ENCODE results near the gene MAP7D2. TPM values are rescaled to one million over a fixed set of nuclear protein-coding genes. Genes with fewer than 3 reads are reported as not detected.
"Not testable (repeated sequence)": the region's sequence is repeated elsewhere in the genome, so short reads cannot be mapped to it uniquely, and the experiment has no call there.

The MAP7D2 gene
- 0.22 and 0.25 TPM in 2 replicates for total RNA-seq (2012; rRNA removed)

GRCh38 chrX:20116577-20117240 lies at the start of gene MAP7D2:
Gene MAP7D2, minus strand, starts transcription at chrX:20116907. Its CDS starts 28 bp downstream, at chrX:20116879.
- Histone ChIP-seq H3K4me3 (ENCODE audit: low read length) (peak within 1 kb of the TSS; percentile 51), H3K9me3 (replicated peaks; ENCODE audit: low read length) (no peaks in the 10 kb centered on the region), H3K4me1 (ENCODE audit: control insufficient read depth, insufficient read depth, low read length) (no peaks in the 10 kb centered on the region), H3K9ac (ENCODE audit: low read depth, low read length) (no peak within 1 kb of the TSS), H3K36me3 (ENCODE audit: insufficient read depth, low read length) (no peaks in the 10 kb centered on the region), H3K27me3 (ENCODE audit: control insufficient read depth, insufficient read depth, low read length) (peaks cover 24% of the 10 kb centered on the region), H3K4me2 (ENCODE audit: low read length) (peak within 1 kb of the TSS; percentile 76)

- not testable (repeated sequence) for H3K9ac ChIP-seq (ENCODE audit: low read depth, low read length); H3K4me2 ChIP-seq (ENCODE audit: low read length); H3K4me1 ChIP-seq (ENCODE audit: control insufficient read depth, insufficient read depth, low read length); H3K4me3 ChIP-seq (ENCODE audit: low read length); H3K9me3 ChIP-seq (replicated peaks; ENCODE audit: low read length)
- Histone ChIP-seq H3K36me3 (ENCODE audit: insufficient read depth, low read length) (peaks cover 13% of the 10 kb centered on the region), H3K27me3 (ENCODE audit: control insufficient read depth, insufficient read depth, low read length) (peaks cover 10% of the 10 kb centered on the region)
These were observed 45.8 kb upstream of the MAP7D2 start for GRCh38 chrX:20162516-20162915.

GRCh38 chrX:20159797-20160385 lies 43.2 kb upstream of the MAP7D2 start:
- no peak overlapping the region for H3K9ac ChIP-seq (ENCODE audit: low read depth, low read length)
- H3K4me1 ChIP-seq (ENCODE audit: control insufficient read depth, insufficient read depth, low read length): no peaks in the 10 kb centered on the region
- H3K9me3 ChIP-seq (replicated peaks; ENCODE audit: low read length): no peaks in the 10 kb centered on the region
- H3K27me3 ChIP-seq (ENCODE audit: control insufficient read depth, insufficient read depth, low read length): peaks cover 10% of the 10 kb centered on the region
- peaks cover 12% of the 10 kb centered on the region for H3K36me3 ChIP-seq (ENCODE audit: insufficient read depth, low read length)
- no peak overlapping the region for H3K4me3 ChIP-seq (ENCODE audit: low read length)
- H3K4me2 ChIP-seq (ENCODE audit: low read length): no peak overlapping the region

- no peaks in the 10 kb centered on the region for H3K4me1 ChIP-seq (ENCODE audit: control insufficient read depth, insufficient read depth, low read length)
- H3K4me3 ChIP-seq (ENCODE audit: low read length): no peak overlapping the region
- H3K4me2 ChIP-seq (ENCODE audit: low read length): no peak overlapping the region
- no peaks in the 10 kb centered on the region for H3K9me3 ChIP-seq (replicated peaks; ENCODE audit: low read length)
- H3K9ac ChIP-seq (ENCODE audit: low read depth, low read length): no peak overlapping the region
- H3K36me3 ChIP-seq (ENCODE audit: insufficient read depth, low read length): peaks cover 14% of the 10 kb centered on the region
- H3K27me3 ChIP-seq (ENCODE audit: control insufficient read depth, insufficient read depth, low read length): peaks cover 3% of the 10 kb centered on the region
These were observed 35.0 kb upstream of the MAP7D2 start for GRCh38 chrX:20151689-20152088.

- Histone ChIP-seq H3K4me2 (ENCODE audit: low read length) (no peak overlapping the region), H3K36me3 (ENCODE audit: insufficient read depth, low read length) (peaks cover 9% of the 10 kb centered on the region), H3K4me3 (ENCODE audit: low read length) (no peak overlapping the region), H3K4me1 (ENCODE audit: control insufficient read depth, insufficient read depth, low read length) (no peaks in the 10 kb centered on the region), H3K27me3 (ENCODE audit: control insufficient read depth, insufficient read depth, low read length) (peaks cover 3% of the 10 kb centered on the region), H3K9ac (ENCODE audit: low read depth, low read length) (no peak overlapping the region), H3K9me3 (replicated peaks; ENCODE audit: low read length) (no peaks in the 10 kb centered on the region)
These were observed 32.6 kb upstream of the MAP7D2 start for GRCh38 chrX:20149326-20149725.

GRCh38 chrX:20147561-20147960 lies 30.9 kb upstream of the MAP7D2 start:
- Histone ChIP-seq H3K4me2 (ENCODE audit: low read length) (no peak overlapping the region), H3K4me3 (ENCODE audit: low read length) (no peak overlapping the region), H3K36me3 (ENCODE audit: insufficient read depth, low read length) (peaks cover 4% of the 10 kb centered on the region), H3K9me3 (replicated peaks; ENCODE audit: low read length) (no peaks in the 10 kb centered on the region), H3K9ac (ENCODE audit: low read depth, low read length) (no peak overlapping the region), H3K27me3 (ENCODE audit: control insufficient read depth, insufficient read depth, low read length) (peaks cover 3% of the 10 kb centered on the region), H3K4me1 (ENCODE audit: control insufficient read depth, insufficient read depth, low read length) (no peaks in the 10 kb centered on the region)

GRCh38 chrX:20144491-20144890 lies 27.8 kb upstream of the MAP7D2 start:
- H3K4me2 ChIP-seq (ENCODE audit: low read length): no peak overlapping the region

GRCh38 chrX:20143561-20143960 lies 26.9 kb upstream of the MAP7D2 start:
- Histone ChIP-seq H3K9me3 (replicated peaks; ENCODE audit: low read length) (no peaks in the 10 kb centered on the region), H3K27me3 (ENCODE audit: control insufficient read depth, insufficient read depth, low read length) (no peaks in the 10 kb centered on the region), H3K4me1 (ENCODE audit: control insufficient read depth, insufficient read depth, low read length) (peaks cover 15% of the 10 kb centered on the region), H3K4me3 (ENCODE audit: low read length) (no peak overlapping the region), H3K9ac (ENCODE audit: low read depth, low read length) (no peak overlapping the region), H3K36me3 (ENCODE audit: insufficient read depth, low read length) (peaks cover 6% of the 10 kb centered on the region), H3K4me2 (ENCODE audit: low read length) (no peak overlapping the region)

More at GRCh38 chrX:20144491-20144890, 27.8 kb upstream of the MAP7D2 start:
- no peak overlapping the region for H3K9ac ChIP-seq (ENCODE audit: low read depth, low read length)
- peaks cover 9% of the 10 kb centered on the region for H3K4me1 ChIP-seq (ENCODE audit: control insufficient read depth, insufficient read depth, low read length)
- H3K9me3 ChIP-seq (replicated peaks; ENCODE audit: low read length): no peaks in the 10 kb centered on the region
- no peaks in the 10 kb centered on the region for H3K36me3 ChIP-seq (ENCODE audit: insufficient read depth, low read length)
- no peaks in the 10 kb centered on the region for H3K27me3 ChIP-seq (ENCODE audit: control insufficient read depth, insufficient read depth, low read length)
- H3K4me3 ChIP-seq (ENCODE audit: low read length): no peak overlapping the region

- peaks cover 6% of the 10 kb centered on the region for H3K36me3 ChIP-seq (ENCODE audit: insufficient read depth, low read length)
- H3K9me3 ChIP-seq (replicated peaks; ENCODE audit: low read length): no peaks in the 10 kb centered on the region
- no peak overlapping the region for H3K4me2 ChIP-seq (ENCODE audit: low read length)
- peaks cover 15% of the 10 kb centered on the region for H3K4me1 ChIP-seq (ENCODE audit: control insufficient read depth, insufficient read depth, low read length)
- H3K27me3 ChIP-seq (ENCODE audit: control insufficient read depth, insufficient read depth, low read length): no peaks in the 10 kb centered on the region
- H3K9ac ChIP-seq (ENCODE audit: low read depth, low read length): no peak overlapping the region
- no peak overlapping the region for H3K4me3 ChIP-seq (ENCODE audit: low read length)
These were observed 26.4 kb upstream of the MAP7D2 start for GRCh38 chrX:20143111-20143510.

GRCh38 chrX:20141281-20142220 lies 24.8 kb upstream of the MAP7D2 start, which contains the start of gene EIF1AX:
Gene EIF1AX, minus strand, starts transcription at chrX:20141838. Its CDS starts 198 bp downstream, at chrX:20141640.
- no peaks in the 10 kb centered on the region for H3K9me3 ChIP-seq (replicated peaks; ENCODE audit: low read length)
- peaks cover 11% of the 10 kb centered on the region for H3K36me3 ChIP-seq (ENCODE audit: insufficient read depth, low read length)
- H3K27me3 ChIP-seq (ENCODE audit: control insufficient read depth, insufficient read depth, low read length): no peaks in the 10 kb centered on the region
- H3K4me2 ChIP-seq (ENCODE audit: low read length): peak within 1 kb of the TSS; percentile 72
- peaks cover 15% of the 10 kb centered on the region for H3K4me1 ChIP-seq (ENCODE audit: control insufficient read depth, insufficient read depth, low read length)
- H3K9ac ChIP-seq (ENCODE audit: low read depth, low read length): peak within 1 kb of the TSS; percentile 97
- H3K4me3 ChIP-seq (ENCODE audit: low read length): peak within 1 kb of the TSS; percentile 94

GRCh38 chrX:20140420-20140819 lies 23.7 kb upstream of the MAP7D2 start:
- Histone ChIP-seq H3K36me3 (ENCODE audit: insufficient read depth, low read length) (peaks cover 22% of the 10 kb centered on the region), H3K9ac (ENCODE audit: low read depth, low read length) (peak overlapping the region; percentile 97), H3K4me3 (ENCODE audit: low read length) (peak overlapping the region; percentile 94), H3K9me3 (replicated peaks; ENCODE audit: low read length) (no peaks in the 10 kb centered on the region), H3K27me3 (ENCODE audit: control insufficient read depth, insufficient read depth, low read length) (no peaks in the 10 kb centered on the region), H3K4me2 (ENCODE audit: low read length) (peak overlapping the region; percentile 68), H3K4me1 (ENCODE audit: control insufficient read depth, insufficient read depth, low read length) (peaks cover 15% of the 10 kb centered on the region)

Data from skeletal muscle satellite cell (primary cell).